K562 (cell line): ENCODE data around the gene MFSD8. TPM values are rescaled to one million over a fixed set of nuclear protein-coding genes. Genes with fewer than 3 reads are reported as not detected.
"Not testable (repeated sequence)": the region's sequence is repeated elsewhere in the genome, so short reads cannot be mapped to it uniquely, and the experiment has no call there.

Experiments
- AFF4 ChIP-seq: sonication (generic); formaldehyde crosslinking; IDR thresholded peaks from 2 replicates; pipeline ENCODE4 v1.8.0; 2023; ENCODE audit warnings: mild to moderate bottlenecking, missing genetic modification reagents
- CHAMP1 ChIP-seq: fragments of 450-650 bp; IDR thresholded peaks from 2 replicates; pipeline ENCODE4 v1.6.1; 2016; ENCODE audit warnings: mild to moderate bottlenecking
- KAT7 ChIP-seq: sonication (generic); formaldehyde crosslinking; IDR thresholded peaks from 2 replicates; pipeline ENCODE4 v1.8.0; 2022; ENCODE audit warnings: missing genetic modification reagents, mild to moderate bottlenecking, borderline replicate concordance
- MEIS2 ChIP-seq: fragments of 450-650 bp; IDR thresholded peaks from 2 replicates; pipeline ENCODE4 v1.6.1; 2014; ENCODE audit warnings: mild to moderate bottlenecking; ENCODE audit not compliant: partially characterized antibody
- NR2C2 ChIP-seq, 2 experiments: fragments of 200-800 bp in 1 of 2; sonication (Bioruptor generic) in 1 of 2; sonication (generic) in 1 of 2; formaldehyde crosslinking in 1 of 2; IDR thresholded peaks; 2 replicates each; pipeline versions ENCODE4 v1.6.1 to v1.8.0; 2016 to 2022; ENCODE audit warnings: mild to moderate bottlenecking in 1 of 2, missing compliant biosample characterization in 1 of 2, missing genetic modification characterization in 1 of 2, missing genetic modification reagents in 1 of 2
- polyA plus RNA-seq, 8 experiments: library from polyadenylated mRNA; depleted of rRNA in 4 of 8; stranded (reverse) in 5 of 8; unstranded in 3 of 8; fragments of >200 nt; fragmentation: Nextera tagmentation in 2 of 8; fragmentation: Illumina TruSeq in 1 of 8; extraction: Ambion mirVana in 2 of 8; extraction: Trizol in 1 of 8; gene quantifications; 2 replicates each; pipeline versions ENCODE4 v1.2.1 to v1.2.3, GENCODE V29; 2011 to 2014; ENCODE audit warnings: inconsistent platforms in 1 of 8, missing spikeins in 1 of 8
- total RNA-seq, 7 experiments: library from RNA; depleted of rRNA in 6 of 7; stranded (reverse); fragments of >200 nt in 6 of 7; fragmentation: Illumina TruSeq in 2 of 7; extraction: Trizol in 2 of 7; gene quantifications; 2 replicates each; pipeline versions ENCODE4 v1.2.1 to v1.2.3, GENCODE V29; 2011 to 2021; ENCODE audit warnings: low replicate concordance in 1 of 7

MFSD8 gene
- total and polyA plus RNA-seq, 9 of the 15 experiments (the other 6 are each of a cell fraction or from before 2014, with no cell fraction given), result 7.0 to 27.2 (median 18.7) TPM

GRCh38 chr4:127963633-127964398 is 1.2 kb downstream of the MFSD8 start (continued):
- TF ChIP-seq CHAMP1 (peak; percentile 90), KAT7 (CRISPR knock-in tag) (0 out of 2 replicates have a peak, but pooled peaks have one; percentile 4), AFF4 (CRISPR knock-in tag) (0 out of 2 replicates have a peak, but pooled peaks have one; percentile 41), MEIS2 (peak; percentile 24), NR2C2 (CRISPR knock-in tag; IDR thresholded peaks at IDR 0.05) (peak; percentile 52; the same call in 1 of the 2 replicates)
- not testable (repeated sequence) for TF ChIP-seq NR2C2 (tag; IDR thresholded peaks at IDR 0.05)
- TF ChIP-seq, all 486 proteins: peak for 11; not testable (repeated sequence) for 475
